IgD-negative memory B cell (primary cell): ENCODE measurements around the gene CHRNB4. TPM values are rescaled to one million over a fixed set of nuclear protein-coding genes. Genes with fewer than 3 reads are reported as not detected.

Experiments used
- H3K27ac Mint-ChIP-seq, 3 donors: one replicate each; pipeline ENCODE4 v1.8.0; 2020 to 2022; ENCODE audit warnings: mild to moderate bottlenecking in 3 of 3, mixed read lengths in 3 of 3, moderate library complexity in 1 of 3
- H3K27me3 Mint-ChIP-seq: one replicate; pipeline ENCODE4 v1.8.0; 2021; ENCODE audit warnings: mixed read lengths
- H3K36me3 Mint-ChIP-seq: one replicate; pipeline ENCODE4 v1.8.0; 2020; ENCODE audit warnings: mild to moderate bottlenecking, mixed read lengths
- H3K4me1 Mint-ChIP-seq, 3 donors: one replicate each; pipeline ENCODE4 v1.8.0; 2020 to 2022; ENCODE audit warnings: mixed read lengths in 3 of 3, mild to moderate bottlenecking in 1 of 3
- H3K4me3 Mint-ChIP-seq, 4 donors: one replicate each; pipeline ENCODE4 v1.8.0; 2020 to 2022; ENCODE audit warnings: mild to moderate bottlenecking in 4 of 4, mixed read lengths in 4 of 4, moderate library complexity in 3 of 4
- H3K9me3 Mint-ChIP-seq, 3 donors: one replicate each; pipeline ENCODE4 v1.8.0; 2020 to 2021; ENCODE audit warnings: mixed read lengths in 3 of 3, mild to moderate bottlenecking in 1 of 3
- polyA plus RNA-seq: library from polyadenylated mRNA; unstranded; fragments of 300-500 nt; fragmentation: Illumina TruSeq; gene quantifications from one replicate; pipeline ENCODE4 v1.2.3, GENCODE V29; 2021

CHRNB4 gene
- polyA plus RNA-seq, 1 donor from 2014 or later: not detected

- H3K27ac Mint-ChIP-seq: no peak overlapping the region
- H3K4me1 Mint-ChIP-seq: peaks cover 0 to 1% (median 0%) of the 10 kb centered on the region in 3 donors
- H3K4me3 Mint-ChIP-seq: no peak overlapping the region
- no peaks in the 10 kb centered on the region for H3K36me3 Mint-ChIP-seq
- H3K9me3 Mint-ChIP-seq: no peaks in the 10 kb centered on the region
- H3K27me3 Mint-ChIP-seq: peaks cover 5% of the 10 kb centered on the region
These were observed 13.3 kb upstream of the CHRNB4 start for GRCh38 chr15:78654272-78654671.

- Mint-ChIP-seq H3K36me3 (no peaks in the 10 kb centered on the region), H3K27ac (no peak overlapping the region), H3K9me3 (no peaks in the 10 kb centered on the region), H3K27me3 (peaks cover 5% of the 10 kb centered on the region), H3K4me3 (no peak overlapping the region), H3K4me1 (peaks cover 0 to 1% (median 0%) of the 10 kb centered on the region in 3 donors)
These were observed 11.1 kb upstream of the CHRNB4 start for GRCh38 chr15:78651930-78652615.

- Mint-ChIP-seq H3K4me3 (no peak overlapping the region), H3K27ac (no peak overlapping the region), H3K4me1 (peaks cover 0 to 1% (median 0%) of the 10 kb centered on the region in 3 donors), H3K27me3 (peaks cover 5% of the 10 kb centered on the region), H3K36me3 (no peaks in the 10 kb centered on the region), H3K9me3 (no peaks in the 10 kb centered on the region)
These were observed 10.0 kb upstream of the CHRNB4 start for GRCh38 chr15:78651007-78651406.

GRCh38 chr15:78650022-78650421, 9.0 kb upstream of the CHRNB4 start:
- Mint-ChIP-seq H3K36me3 (no peaks in the 10 kb centered on the region), H3K9me3 (no peaks in the 10 kb centered on the region), H3K4me1 (peaks cover 0 to 1% (median 0%) of the 10 kb centered on the region in 3 donors), H3K4me3 (no peak overlapping the region), H3K27ac (no peak overlapping the region), H3K27me3 (peaks cover 5% of the 10 kb centered on the region)

GRCh38 chr15:78645009-78645408, 4.0 kb upstream of the CHRNB4 start:
- Mint-ChIP-seq H3K27me3 (peaks cover 12% of the 10 kb centered on the region), H3K9me3 (no peaks in the 10 kb centered on the region), H3K4me1 (peaks cover 0 to 5% (median 1%) of the 10 kb centered on the region in 3 donors), H3K36me3 (no peaks in the 10 kb centered on the region), H3K27ac (no peak overlapping the region), H3K4me3 (no peak overlapping the region)

- H3K4me3 Mint-ChIP-seq: peak overlapping the region in 1 of 4 donors; percentile 4
These were observed 1.3 kb upstream of the CHRNB4 start for GRCh38 chr15:78642331-78642730.

GRCh38 chr15:78641749-78642275, 802 bp upstream of the CHRNB4 start:
- Mint-ChIP-seq H3K27me3 (peaks cover 13% of the 10 kb centered on the region), H3K4me3 (peak overlapping the region in 3 of 4 donors; percentile 44 to 90 (median 55)), H3K27ac (peak overlapping the region in 2 of 3 donors; percentile 50 to 63), H3K36me3 (no peaks in the 10 kb centered on the region), H3K9me3 (no peaks in the 10 kb centered on the region), H3K4me1 (peaks cover 0 to 5% (median 1%) of the 10 kb centered on the region in 3 donors)

More at GRCh38 chr15:78642331-78642730, 1.3 kb upstream of the CHRNB4 start:
- no peak overlapping the region for H3K27ac Mint-ChIP-seq
- no peaks in the 10 kb centered on the region for H3K36me3 Mint-ChIP-seq
- H3K4me1 Mint-ChIP-seq: peaks cover 0 to 5% (median 1%) of the 10 kb centered on the region in 3 donors
- H3K9me3 Mint-ChIP-seq: no peaks in the 10 kb centered on the region
- peaks cover 12% of the 10 kb centered on the region for H3K27me3 Mint-ChIP-seq

- Mint-ChIP-seq H3K27me3 (peaks cover 16% of the 10 kb centered on the region), H3K27ac (no peak overlapping the region), H3K4me3 (peak overlapping the region in 2 of 4 donors; percentile 27 to 58), H3K9me3 (no peaks in the 10 kb centered on the region), H3K4me1 (peaks cover 0 to 5% (median 1%) of the 10 kb centered on the region in 3 donors), H3K36me3 (no peaks in the 10 kb centered on the region)
These were observed 396 bp downstream of the CHRNB4 start for GRCh38 chr15:78640527-78641101.

GRCh38 chr15:78638658-78639314, 2.2 kb downstream of the CHRNB4 start:
- H3K27ac Mint-ChIP-seq: no peak overlapping the region
- H3K4me1 Mint-ChIP-seq: peaks cover 0 to 5% (median 1%) of the 10 kb centered on the region in 3 donors
- no peaks in the 10 kb centered on the region for H3K9me3 Mint-ChIP-seq
- no peaks in the 10 kb centered on the region for H3K36me3 Mint-ChIP-seq
- H3K4me3 Mint-ChIP-seq: no peak overlapping the region
- H3K27me3 Mint-ChIP-seq: peaks cover 14% of the 10 kb centered on the region

GRCh38 chr15:78637776-78638435, 3.1 kb downstream of the CHRNB4 start:
- Mint-ChIP-seq H3K9me3 (peaks cover 0 to 8% (median 2%) of the 10 kb centered on the region in 3 donors), H3K36me3 (no peaks in the 10 kb centered on the region), H3K27ac (no peak overlapping the region), H3K4me1 (peaks cover 0 to 5% (median 1%) of the 10 kb centered on the region in 3 donors), H3K27me3 (peaks cover 14% of the 10 kb centered on the region), H3K4me3 (peak overlapping the region in 1 of 4 donors; percentile 23)

GRCh38 chr15:78636378-78636859, 4.6 kb downstream of the CHRNB4 start:
- Mint-ChIP-seq H3K27ac (no peak overlapping the region), H3K4me3 (no peak overlapping the region), H3K36me3 (no peaks in the 10 kb centered on the region)

GRCh38 chr15:78635346-78635745, 5.7 kb downstream of the CHRNB4 start:
- Mint-ChIP-seq H3K9me3 (peaks cover 0 to 8% (median 2%) of the 10 kb centered on the region in 3 donors), H3K27me3 (peaks cover 4% of the 10 kb centered on the region), H3K27ac (no peak overlapping the region), H3K36me3 (no peaks in the 10 kb centered on the region), H3K4me3 (no peak overlapping the region), H3K4me1 (no peaks in the 10 kb centered on the region)

More at GRCh38 chr15:78636378-78636859, 4.6 kb downstream of the CHRNB4 start:
- peaks cover 6% of the 10 kb centered on the region for H3K27me3 Mint-ChIP-seq
- peaks cover 0 to 2% (median 1%) of the 10 kb centered on the region in 3 donors for H3K4me1 Mint-ChIP-seq
- H3K9me3 Mint-ChIP-seq: peaks cover 0 to 8% (median 2%) of the 10 kb centered on the region in 3 donors

GRCh38 chr15:78634210-78635145, 6.5 kb downstream of the CHRNB4 start:
- H3K4me3 Mint-ChIP-seq: no peak overlapping the region
- no peak overlapping the region for H3K27ac Mint-ChIP-seq
- H3K27me3 Mint-ChIP-seq: peaks cover 7% of the 10 kb centered on the region
- no peaks in the 10 kb centered on the region for H3K36me3 Mint-ChIP-seq
- H3K9me3 Mint-ChIP-seq: peaks cover 0 to 8% (median 2%) of the 10 kb centered on the region in 3 donors
- no peaks in the 10 kb centered on the region for H3K4me1 Mint-ChIP-seq

- Mint-ChIP-seq H3K9me3 (peaks cover 0 to 8% (median 2%) of the 10 kb centered on the region in 3 donors), H3K4me3 (no peak overlapping the region), H3K36me3 (no peaks in the 10 kb centered on the region), H3K27ac (no peak overlapping the region), H3K4me1 (no peaks in the 10 kb centered on the region), H3K27me3 (peaks cover 13% of the 10 kb centered on the region)
These were observed 7.7 kb downstream of the CHRNB4 start for GRCh38 chr15:78633348-78633747.
